Activated effector memory CD4-positive, alpha-beta T cell treated with anti-CD3 and anti-CD28 coated beads, Interleukin-2, amount 50 U/mL, for 16 hours (primary cell): Measurements from ENCODE around the gene ACOXL.
"Not testable (repeated sequence)": the region's sequence is repeated elsewhere in the genome, so short reads cannot be mapped to it uniquely, and the experiment has no call there.

ENCODE experiments used
- DNase-seq: peaks from one replicate; pipeline ENCODE4 v3.0.0-alpha.2; 2020

ACOXL gene

DNA sequence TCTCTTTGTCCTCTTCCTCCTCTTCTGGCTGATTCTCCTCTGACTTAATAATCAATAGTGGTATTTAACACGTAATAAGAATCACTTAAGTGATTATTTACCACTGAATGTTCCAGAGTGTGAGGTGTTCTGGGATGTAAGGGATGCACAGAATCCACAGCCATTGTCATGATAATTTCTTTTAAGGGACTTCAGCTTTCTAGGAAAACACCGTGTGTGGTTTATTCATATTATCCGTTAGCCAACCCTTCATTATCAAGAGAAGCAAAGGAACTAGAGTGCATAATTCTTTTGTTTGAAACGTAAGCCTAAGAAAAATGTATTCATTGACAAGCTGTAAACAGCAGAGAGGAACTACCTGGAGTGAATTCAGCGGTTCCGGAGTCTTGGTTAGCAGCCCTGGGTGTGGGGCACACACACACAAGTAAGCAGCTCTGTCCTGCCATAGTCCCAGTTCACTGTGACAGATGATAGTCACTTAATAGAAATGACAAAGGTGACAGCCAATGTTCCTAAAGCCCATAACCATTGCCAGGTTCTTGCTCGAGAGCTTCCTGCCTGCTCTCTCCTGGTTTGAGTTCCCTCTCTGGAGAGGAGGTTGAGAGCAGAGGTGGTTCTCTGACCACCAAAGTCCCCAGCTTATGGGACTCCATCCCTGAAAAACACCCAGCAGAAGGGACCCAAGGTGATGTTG is 101.9 kb downstream of the ACOXL start:
- DNase-seq: no peak

- DNase-seq: no peak
Measured at GRCh38 chr2:110836671-110837070, 104.3 kb downstream of the ACOXL start.

DNA sequence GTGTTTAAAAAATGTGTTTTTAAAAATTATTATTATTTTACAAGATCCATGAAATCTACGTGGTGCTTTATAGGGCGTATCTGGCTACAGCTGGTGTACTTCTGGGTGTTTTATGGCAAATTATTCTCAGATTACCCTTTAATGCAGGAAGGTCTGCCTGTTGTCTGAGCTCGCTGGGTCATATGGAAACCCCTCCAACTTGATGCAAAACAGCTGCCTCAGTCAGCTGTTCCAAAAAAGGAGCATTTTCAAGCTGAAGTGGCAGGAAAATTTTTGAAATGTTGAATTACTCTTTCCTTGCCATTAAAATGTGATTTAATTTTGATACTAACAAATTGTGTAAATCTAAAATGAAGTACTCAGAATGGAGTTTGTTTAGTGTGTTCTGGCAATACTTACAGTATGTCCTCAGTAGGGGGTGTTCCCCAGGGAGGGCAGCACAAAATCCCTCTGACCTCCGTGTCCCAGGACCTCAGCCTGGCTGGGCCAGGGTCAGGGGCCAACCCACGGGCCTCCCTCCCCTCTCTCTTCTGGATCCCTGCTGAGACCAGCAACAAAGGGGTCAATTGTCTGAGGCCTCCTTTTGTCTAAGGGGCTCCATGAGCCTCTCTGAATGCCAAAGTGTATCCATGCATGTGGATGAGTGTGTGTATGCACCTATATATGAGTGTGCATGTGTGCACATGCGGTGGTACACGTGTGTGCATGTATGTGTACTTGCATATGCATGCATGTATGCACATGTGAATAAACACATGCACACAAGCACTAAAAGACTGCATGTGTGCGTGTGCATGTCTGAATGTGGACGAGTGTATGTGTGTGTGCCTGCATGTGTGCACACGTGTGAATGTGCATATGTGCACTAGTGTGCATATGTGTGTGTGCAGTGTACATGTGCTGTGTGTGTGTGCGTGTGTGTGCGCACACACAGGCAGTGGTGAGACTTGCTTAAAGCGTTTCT is 105.4 kb downstream of the ACOXL start:
- DNase-seq: no peak

GRCh38 chr2:110838657-110839384 is 106.4 kb downstream of the ACOXL start:
- DNase-seq: no peak

- no peak for DNase-seq
Measured at GRCh38 chr2:110840508-110840907, 108.1 kb downstream of the ACOXL start.

GRCh38 chr2:110842048-110842447 is 109.7 kb downstream of the ACOXL start:
- no peak for DNase-seq

- DNase-seq: no peak
Measured at GRCh38 chr2:110843496-110843895, 111.1 kb downstream of the ACOXL start.

GRCh38 chr2:110843959-110844510 is 111.7 kb downstream of the ACOXL start:
- DNase-seq: no peak

GRCh38 chr2:110847651-110848050 is 115.3 kb downstream of the ACOXL start:
- no peak for DNase-seq

- DNase-seq: no peak
Measured at GRCh38 chr2:110848071-110848470, 115.7 kb downstream of the ACOXL start.

GRCh38 chr2:110848519-110849030 is 116.2 kb downstream of the ACOXL start:
- DNase-seq: no peak

GRCh38 chr2:110851531-110851930 is 119.2 kb downstream of the ACOXL start:
- no peak for DNase-seq

DNA sequence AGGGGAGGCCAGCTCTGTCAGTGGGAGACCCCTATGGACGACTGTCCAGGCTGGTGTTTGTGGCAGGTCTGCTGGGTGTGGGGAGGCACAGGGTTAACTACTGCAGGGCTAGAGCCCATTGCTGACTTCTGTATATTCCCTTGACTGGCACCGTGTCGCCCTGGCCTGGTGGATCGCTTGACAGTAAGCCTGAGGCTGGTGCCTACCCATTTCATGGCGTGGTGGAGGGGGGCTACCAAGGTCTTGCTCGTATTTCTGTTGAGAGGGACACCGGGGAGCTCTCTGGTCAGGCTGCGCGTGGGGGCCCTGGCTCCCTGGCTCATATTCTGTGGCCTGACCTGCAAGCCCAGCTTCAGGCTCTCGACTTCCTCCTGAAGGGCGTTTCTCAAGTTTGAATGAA is 119.7 kb downstream of the ACOXL start:
- DNase-seq: no peak

- peak; percentile 71 for DNase-seq
Measured at GRCh38 chr2:110852541-110853263, 120.3 kb downstream of the ACOXL start.

DNA sequence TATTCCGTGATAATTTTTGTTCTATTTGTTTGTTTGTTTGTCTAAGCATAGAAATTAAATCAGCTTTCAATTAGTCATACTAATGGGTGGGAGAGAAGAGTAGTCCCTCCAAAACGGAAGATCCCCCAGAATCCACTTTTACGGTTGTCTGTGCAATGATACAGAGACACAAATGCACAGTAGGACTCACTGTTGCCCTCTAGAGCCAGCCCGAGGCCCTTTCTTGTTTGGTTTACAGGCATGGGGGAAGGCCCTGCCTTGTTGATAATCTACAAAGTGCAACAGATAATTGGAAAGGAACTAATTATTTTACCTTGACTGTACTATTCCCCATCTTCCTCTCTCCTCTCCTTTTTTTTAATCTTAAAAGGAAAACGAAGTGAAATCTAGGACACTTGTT is 121.1 kb downstream of the ACOXL start:
- DNase-seq: peak; percentile 83

DNA sequence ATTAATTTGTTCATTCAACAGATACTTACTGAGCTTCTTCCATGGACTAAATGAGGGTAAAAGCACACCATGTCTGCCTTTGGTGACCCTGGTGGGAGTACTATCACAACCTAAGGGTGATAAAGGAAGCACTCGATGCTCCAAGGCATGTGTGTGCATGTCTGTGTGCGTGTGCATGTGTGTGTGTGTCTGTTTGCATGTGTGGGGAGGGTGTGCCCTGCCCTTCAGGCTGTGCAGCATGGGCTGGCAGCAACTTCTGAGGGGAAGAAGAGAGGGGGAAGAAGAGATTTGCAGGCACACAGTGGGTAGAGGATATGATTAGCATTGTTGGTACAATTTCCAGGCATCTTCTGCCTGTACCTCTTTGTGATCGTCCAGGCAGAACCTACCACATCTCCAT is 121.6 kb downstream of the ACOXL start:
- DNase-seq: no peak

DNA sequence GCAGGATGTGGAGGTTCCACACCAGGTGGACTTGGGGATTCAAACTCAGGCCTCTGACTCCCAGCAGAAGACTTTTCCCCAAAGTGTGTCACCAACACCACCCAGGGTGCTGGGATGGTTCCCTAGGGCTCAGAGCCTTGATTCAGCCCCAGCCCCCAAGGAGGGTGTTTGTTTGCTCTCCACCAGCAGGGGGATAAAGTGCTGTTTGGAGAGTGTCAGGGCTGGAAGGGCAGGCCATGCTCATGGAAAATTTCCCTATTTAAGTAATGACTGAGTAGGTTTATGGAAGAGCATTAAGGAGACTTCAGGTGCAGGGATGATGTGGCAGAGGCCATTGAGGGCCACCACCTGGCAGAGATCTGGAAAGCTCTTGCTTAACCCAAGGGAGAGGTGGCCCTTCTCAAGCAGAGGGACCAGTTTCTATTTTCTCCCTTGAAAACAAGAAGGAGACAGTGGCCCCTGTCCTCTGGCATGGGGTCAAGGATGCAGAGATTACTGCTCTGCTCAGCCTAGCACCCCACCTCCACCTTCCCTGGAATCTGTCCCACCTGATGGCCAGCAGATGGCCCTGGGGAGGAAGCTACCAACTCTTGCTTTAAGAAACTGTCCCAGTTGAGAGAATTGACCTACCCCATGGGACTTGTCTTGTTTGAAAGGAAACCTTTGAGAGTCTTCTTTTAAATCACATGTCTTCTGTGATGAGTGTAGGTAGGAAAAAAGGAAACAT is 122.1 kb downstream of the ACOXL start:
- DNase-seq: no peak

GRCh38 chr2:110855841-110856240 is 123.5 kb downstream of the ACOXL start:
- DNase-seq: not testable (repeated sequence)

GRCh38 chr2:110858135-110858725 is 125.9 kb downstream of the ACOXL start:
- DNase-seq: peak; percentile 85

DNA sequence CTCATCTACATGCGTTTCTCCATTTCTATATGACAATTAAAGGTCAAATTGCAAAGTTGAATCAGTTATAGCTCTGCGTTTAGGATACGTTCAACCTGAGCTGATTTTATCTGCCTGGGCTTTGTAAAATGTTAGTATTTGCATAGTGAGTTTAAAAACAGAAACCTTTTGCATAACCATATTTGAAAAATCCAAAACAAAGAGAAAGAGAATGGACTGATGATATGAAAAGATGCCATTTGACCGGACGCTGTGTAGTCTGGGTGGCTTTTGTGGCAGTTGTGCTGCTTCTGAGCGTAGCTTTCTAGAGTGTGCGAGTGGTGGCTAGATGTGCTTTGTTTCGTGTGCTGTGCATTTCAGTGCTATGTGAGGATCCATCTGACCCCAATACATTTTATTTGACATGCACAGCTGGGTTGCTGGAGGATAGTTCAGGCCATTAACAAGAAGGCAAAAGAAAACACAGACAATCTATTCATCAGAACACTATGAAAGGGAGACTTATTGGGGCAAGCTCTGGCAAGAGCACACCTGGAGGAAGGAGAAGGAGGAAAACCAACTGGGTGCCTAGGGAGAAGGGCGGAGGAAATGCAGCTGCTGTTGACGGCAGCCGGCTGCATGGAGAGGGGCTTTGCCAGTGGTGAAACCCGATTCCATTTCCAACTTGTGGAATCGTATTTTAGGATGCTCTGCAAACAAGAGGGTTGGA is 126.8 kb downstream of the ACOXL start:
- DNase-seq: no peak
